Trophoblast cell (in vitro differentiated cells and primary cell): ENCODE measurements around the gene MLLT10.

Experiments
- DNase-seq, 2 donors: peaks; one replicate each; pipeline ENCODE4 v3.0.0-alpha.2; 2016
- H2AFZ ChIP-seq: 2 replicates; pipeline ENCODE4 v1.6.1; 2013; ENCODE audit warnings: low read length, moderate library complexity, mild to moderate bottlenecking; ENCODE audit not compliant: insufficient read depth, poor library complexity
- H2AK5ac ChIP-seq: 2 replicates; pipeline ENCODE4 v1.6.1; 2013; ENCODE audit warnings: mild to moderate bottlenecking, low read length
- H2BK120ac ChIP-seq: 2 replicates; pipeline ENCODE4 v1.6.1; 2013; ENCODE audit warnings: low read length, mild to moderate bottlenecking, moderate library complexity; ENCODE audit not compliant: insufficient read depth, poor library complexity
- H2BK12ac ChIP-seq: 2 replicates; pipeline ENCODE4 v1.6.1; 2013; ENCODE audit warnings: mild to moderate bottlenecking, low read length, moderate library complexity
- H2BK5ac ChIP-seq: 2 replicates; pipeline ENCODE4 v1.6.1; 2013; ENCODE audit warnings: low read length, low read depth, moderate library complexity, mild to moderate bottlenecking; ENCODE audit not compliant: poor library complexity
- H3K14ac ChIP-seq: 2 replicates; pipeline ENCODE4 v1.6.1; 2013; ENCODE audit warnings: mild to moderate bottlenecking, low read length
- H3K18ac ChIP-seq: 2 replicates; pipeline ENCODE4 v1.6.1; 2013; ENCODE audit warnings: mild to moderate bottlenecking, low read length
- H3K23ac ChIP-seq: 2 replicates; pipeline ENCODE4 v1.6.1; 2013; ENCODE audit warnings: low read length
- H3K27ac ChIP-seq: 2 replicates; pipeline ENCODE4 v1.5.1; 2013; ENCODE audit warnings: low read depth, mild to moderate bottlenecking, inconsistent platforms, low read length, moderate library complexity
- H3K27me3 ChIP-seq: 2 replicates; pipeline ENCODE4 v1.6.1; 2013; ENCODE audit warnings: inconsistent platforms, mild to moderate bottlenecking, low read length, moderate library complexity; ENCODE audit not compliant: insufficient read depth
- H3K36me3 ChIP-seq, 2 experiments: 1 replicate in 1 of 2; 2 replicates in 1 of 2; pipeline ENCODE4 v1.6.1; 2013; ENCODE audit warnings: low read length in 2 of 2, mild to moderate bottlenecking in 2 of 2, moderate library complexity in 1 of 2; ENCODE audit not compliant: insufficient read depth in 2 of 2, control insufficient read depth in 1 of 2
- H3K4ac ChIP-seq: 2 replicates; pipeline ENCODE4 v1.6.1; 2013; ENCODE audit warnings: low read depth, mild to moderate bottlenecking, low read length, moderate library complexity
- H3K4me1 ChIP-seq, 2 experiments: 1 replicate in 1 of 2; 2 replicates in 1 of 2; pipeline ENCODE4 v1.6.1; 2013; ENCODE audit warnings: low read length in 2 of 2, mild to moderate bottlenecking in 2 of 2, moderate library complexity in 1 of 2; ENCODE audit not compliant: insufficient read depth in 2 of 2, control insufficient read depth in 1 of 2
- H3K4me2 ChIP-seq: 2 replicates; pipeline ENCODE4 v1.6.1; 2013; ENCODE audit warnings: inconsistent platforms, mild to moderate bottlenecking, low read length, moderate library complexity
- H3K4me3 ChIP-seq: 2 replicates; pipeline ENCODE4 v1.5.1; 2013; ENCODE audit warnings: mild to moderate bottlenecking, low read depth, low read length, inconsistent platforms
- H3K79me1 ChIP-seq: one replicate; pipeline ENCODE4 v1.6.1; 2013; ENCODE audit warnings: low read length
- H3K79me2 ChIP-seq: 2 replicates; pipeline ENCODE4 v1.6.1; 2013; ENCODE audit warnings: low read length, mild to moderate bottlenecking; ENCODE audit not compliant: control insufficient read depth, insufficient read depth, poor library complexity
- H3K9ac ChIP-seq: 2 replicates; pipeline ENCODE4 v1.6.1; 2013; ENCODE audit warnings: mild to moderate bottlenecking, low read length
- H3K9me3 ChIP-seq: 2 replicates; pipeline ENCODE4 v1.6.1; 2013; ENCODE audit warnings: low read depth, mild to moderate bottlenecking, control low read depth, inconsistent platforms, low read length; ENCODE audit not compliant: insufficient read depth
- H4K12ac ChIP-seq: 2 replicates; pipeline ENCODE4 v1.6.1; 2013; ENCODE audit warnings: low read depth, mild to moderate bottlenecking, low read length, moderate library complexity
- H4K8ac ChIP-seq: 2 replicates; pipeline ENCODE4 v1.6.1; 2013; ENCODE audit warnings: low read depth, mild to moderate bottlenecking, low read length, moderate library complexity
- H4K91ac ChIP-seq: one replicate; pipeline ENCODE4 v1.6.1; 2013; ENCODE audit warnings: low read depth, mild to moderate bottlenecking, low read length, moderate library complexity
- WGBS: extraction: QIAGEN DNeasy Blood & Tissue Kit; methylation state at CpG from one replicate; pipeline ENCODE4 v1.1.7; 2013; ENCODE audit warnings: missing lambda C conversion rate; ENCODE audit not compliant: insufficient read length, insufficient coverage; ENCODE audit errors: extremely low coverage; 5-methylcytosine and 5-hydroxymethylcytosine counted together

MLLT10 gene

DNA sequence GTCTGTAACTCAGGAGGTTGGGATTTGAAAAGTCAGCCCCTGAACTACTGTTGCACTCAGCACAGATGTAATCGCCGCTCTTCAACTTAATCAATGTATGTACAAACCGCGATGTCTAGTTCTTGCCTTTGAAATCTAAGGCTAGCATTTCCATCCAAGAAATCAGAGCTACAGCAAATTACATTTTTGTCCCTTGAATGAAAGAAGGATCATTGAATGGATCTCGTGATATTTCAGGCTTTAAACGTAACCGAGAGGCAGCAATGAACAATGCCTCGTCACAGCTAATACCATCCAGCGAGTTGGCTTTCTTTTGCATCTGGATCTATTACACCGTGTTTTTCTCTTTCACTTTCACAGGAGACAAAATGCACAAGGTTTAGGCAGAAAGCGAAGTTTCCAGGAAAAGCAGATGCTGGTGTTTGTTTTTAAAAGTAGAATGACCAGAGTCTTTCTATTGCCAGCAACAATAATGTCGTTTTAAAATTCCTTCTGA lies 14.0 kb upstream of the MLLT10 start:
- no peak overlapping the region for H4K12ac ChIP-seq
- H3K23ac ChIP-seq = no peak overlapping the region
- peaks cover 2 to 4% of the 10 kb centered on the region in 2 experiments for H3K4me1 ChIP-seq
- no peak overlapping the region for H3K18ac ChIP-seq
- peaks cover 43% of the 10 kb centered on the region for H3K79me1 ChIP-seq
- no peak overlapping the region for H2AFZ ChIP-seq
- no peak overlapping the region for H3K9ac ChIP-seq
- no peak overlapping the region for H3K4me3 ChIP-seq
- H4K91ac ChIP-seq = no peak overlapping the region
- no peak overlapping the region for H3K14ac ChIP-seq
- peak in 1 of 2 donors; percentile 36 for DNase-seq
- WGBS = no CpG with 5 or more reads among the region's 12 CpGs
- H2BK120ac ChIP-seq = no peak overlapping the region
- H3K27me3 ChIP-seq = no peaks in the 10 kb centered on the region
- H3K36me3 ChIP-seq = no peaks in the 10 kb centered on the region
- H3K27ac ChIP-seq = peak overlapping the region; percentile 1
- H3K9me3 ChIP-seq = peaks cover 3% of the 10 kb centered on the region
- H2BK12ac ChIP-seq = no peak overlapping the region
- no peak overlapping the region for H2AK5ac ChIP-seq
- H4K8ac ChIP-seq = peak overlapping the region; percentile 40
- no peak overlapping the region for H3K4ac ChIP-seq
- H3K4me2 ChIP-seq = peak overlapping the region; percentile 95
- H3K79me2 ChIP-seq = peaks cover 13% of the 10 kb centered on the region
- no peak overlapping the region for H2BK5ac ChIP-seq

DNA sequence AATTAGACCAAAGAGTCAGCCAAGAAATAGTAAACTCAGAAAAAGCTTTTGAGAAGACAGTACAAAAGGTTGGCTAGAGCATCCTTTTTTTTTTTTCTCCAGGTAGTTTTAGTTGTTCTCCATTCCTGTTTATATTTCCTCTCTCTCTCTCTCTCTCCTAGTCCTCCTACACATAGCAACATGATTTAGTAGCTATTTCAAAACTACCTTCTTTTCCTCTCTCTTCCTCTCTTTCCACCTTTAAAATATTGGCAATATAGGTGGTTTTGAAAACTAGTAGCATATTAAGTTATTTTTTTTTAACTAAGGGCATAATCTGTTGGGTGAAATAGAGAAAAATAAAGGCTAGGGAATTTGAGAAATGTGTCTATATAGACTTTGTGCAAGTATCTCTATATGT lies 13.5 kb upstream of the MLLT10 start:
- H2BK120ac ChIP-seq = no peak overlapping the region
- H3K27ac ChIP-seq = no peak overlapping the region
- H2AK5ac ChIP-seq = no peak overlapping the region
- no peak overlapping the region for H3K4ac ChIP-seq
- H3K9ac ChIP-seq = no peak overlapping the region
- H3K79me2 ChIP-seq = peaks cover 11% of the 10 kb centered on the region
- H3K79me1 ChIP-seq = peaks cover 44% of the 10 kb centered on the region
- no peak overlapping the region for H2AFZ ChIP-seq
- DNase-seq = no peak
- no peak overlapping the region for H4K91ac ChIP-seq
- no peak overlapping the region for H3K4me2 ChIP-seq
- H3K27me3 ChIP-seq = no peaks in the 10 kb centered on the region
- H3K18ac ChIP-seq = no peak overlapping the region
- H4K12ac ChIP-seq = no peak overlapping the region
- peaks cover 3% of the 10 kb centered on the region for H3K9me3 ChIP-seq
- H2BK5ac ChIP-seq = no peak overlapping the region
- no peak overlapping the region for H3K23ac ChIP-seq
- no peaks in the 10 kb centered on the region for H3K36me3 ChIP-seq
- H3K4me1 ChIP-seq = peaks cover 2 to 4% of the 10 kb centered on the region in 2 experiments
- H3K14ac ChIP-seq = no peak overlapping the region
- no peak overlapping the region for H2BK12ac ChIP-seq
- no peak overlapping the region for H4K8ac ChIP-seq
- no peak overlapping the region for H3K4me3 ChIP-seq

DNA sequence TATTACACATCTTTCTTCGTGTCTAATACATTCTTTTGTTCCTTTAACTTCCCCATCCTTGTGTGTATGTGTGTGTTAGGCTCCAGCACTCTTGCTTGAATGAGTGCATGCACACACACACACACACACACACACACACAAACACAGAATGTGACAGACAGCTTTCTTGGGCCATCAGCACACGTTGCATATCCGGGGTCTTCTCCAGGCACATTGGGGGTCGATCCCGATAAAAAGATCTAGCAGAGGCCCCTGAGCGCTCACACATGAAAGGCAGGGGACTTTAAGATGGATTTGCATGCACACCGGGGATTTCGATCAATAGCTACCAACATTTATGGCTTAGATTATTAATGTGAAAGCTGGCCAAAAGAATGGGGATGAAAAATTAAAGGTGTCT lies 13.1 kb upstream of the MLLT10 start:
- Histone ChIP-seq H3K79me2 (peaks cover 12% of the 10 kb centered on the region), H3K4me2 (no peak overlapping the region)
- WGBS = 91% methylated on average over 1 of the region's 8 CpGs

DNA sequence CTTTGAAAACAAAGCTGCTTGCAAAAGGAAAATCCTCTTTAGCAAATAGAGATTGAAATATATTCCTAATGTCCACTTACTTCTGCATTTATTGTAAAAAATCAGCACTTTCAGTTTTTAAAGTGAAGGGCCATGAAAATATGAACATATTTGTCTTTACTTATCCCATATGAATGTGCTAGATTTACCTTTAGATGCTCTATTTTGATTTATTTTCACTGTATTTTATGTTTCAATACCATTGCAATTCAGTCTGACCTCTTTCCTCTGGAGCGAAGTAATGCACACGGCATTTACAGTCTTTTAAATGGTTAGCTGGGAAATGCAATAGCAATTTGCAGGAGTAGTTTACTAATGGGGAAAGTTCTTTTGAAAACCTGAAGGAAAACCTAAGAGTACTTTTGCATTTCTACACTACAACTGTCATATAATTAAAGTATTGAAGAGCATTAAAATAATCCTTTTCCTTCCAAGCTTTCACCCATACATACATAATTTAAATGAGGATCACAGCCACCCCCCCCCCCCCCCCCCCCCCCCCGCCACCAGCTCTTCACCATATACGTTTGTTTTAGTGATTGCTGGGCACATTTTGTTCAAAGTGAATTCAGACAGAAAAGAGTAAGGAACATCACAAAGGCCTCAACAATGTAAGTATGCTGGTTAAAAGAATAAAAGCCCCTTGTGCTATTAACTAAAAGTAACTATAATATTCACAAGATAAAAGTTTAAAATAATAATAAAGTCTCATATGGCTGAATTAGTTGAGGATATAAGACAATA lies 12.1 kb upstream of the MLLT10 start:
- Histone ChIP-seq H4K8ac (no peak overlapping the region), H3K4me3 (no peak overlapping the region), H3K4me2 (no peak overlapping the region), H3K27ac (no peak overlapping the region), H3K4ac (no peak overlapping the region), H2BK120ac (no peak overlapping the region), H2BK5ac (no peak overlapping the region), H2AFZ (no peak overlapping the region), H3K18ac (no peak overlapping the region), H3K9me3 (peaks cover 3% of the 10 kb centered on the region), H3K14ac (no peak overlapping the region), H3K36me3 (no peaks in the 10 kb centered on the region), H2BK12ac (no peak overlapping the region), H4K91ac (no peak overlapping the region), H3K79me2 (peaks cover 14% of the 10 kb centered on the region), H3K79me1 (peaks cover 45% of the 10 kb centered on the region), H2AK5ac (no peak overlapping the region), H3K27me3 (no peaks in the 10 kb centered on the region), H3K4me1 (peaks cover 2 to 4% of the 10 kb centered on the region in 2 experiments), H3K23ac (no peak overlapping the region), H4K12ac (no peak overlapping the region), H3K9ac (no peak overlapping the region)
- no CpG with 5 or more reads among the region's 4 CpGs for WGBS
- DNase-seq = no peak

More for the DNA sequence above, 13.1 kb upstream of the MLLT10 start:
- Histone ChIP-seq H3K27me3 (no peaks in the 10 kb centered on the region), H4K12ac (no peak overlapping the region), H4K91ac (no peak overlapping the region), H2AK5ac (no peak overlapping the region), H3K9me3 (peaks cover 3% of the 10 kb centered on the region), H3K9ac (no peak overlapping the region), H2BK12ac (peak overlapping the region; percentile 8), H3K79me1 (peaks cover 44% of the 10 kb centered on the region), H3K36me3 (no peaks in the 10 kb centered on the region), H4K8ac (no peak overlapping the region), H2BK120ac (peak overlapping the region; percentile 2), H3K4ac (no peak overlapping the region), H3K27ac (no peak overlapping the region), H3K14ac (no peak overlapping the region), H2BK5ac (no peak overlapping the region), H3K4me3 (no peak overlapping the region), H2AFZ (no peak overlapping the region), H3K18ac (no peak overlapping the region), H3K23ac (no peak overlapping the region), H3K4me1 (peaks cover 2 to 4% of the 10 kb centered on the region in 2 experiments)
- no peak for DNase-seq
